ENCODE data around the gene TXNRD1. TPM values are rescaled to one million over a fixed set of nuclear protein-coding genes. Genes with fewer than 3 reads are reported as not detected.
"Not testable (repeated sequence)": the region's sequence is repeated elsewhere in the genome, so short reads cannot be mapped to it uniquely, and the experiment has no call there.

TXNRD1 gene
- total and polyA plus RNA-seq, 2 donors (not counting 1 experiment from before 2014, with no cell fraction given): 436 to 1,000 TPM

- H3K4me2 ChIP-seq (ENCODE audit: extremely low read depth, insufficient read depth, low read length): no peak overlapping the region
- H3K27me3 ChIP-seq (ENCODE audit: control insufficient read depth, insufficient read depth, low read length): no peaks in the 10 kb centered on the region
- no peaks in the 10 kb centered on the region for H3K36me3 ChIP-seq (ENCODE audit: control insufficient read depth, insufficient read depth, low read length)
- H2AFZ ChIP-seq (ENCODE audit: low read length): no peak overlapping the region
- no peaks in the 10 kb centered on the region for H3K79me2 ChIP-seq (ENCODE audit: control insufficient read depth, insufficient read depth, low read length)
- no peaks in the 10 kb centered on the region for H4K20me1 ChIP-seq (ENCODE audit: control insufficient read depth, extremely low read depth, insufficient read depth, low read length)
- H3K9ac ChIP-seq (ENCODE audit: insufficient read depth, low read length): no peak overlapping the region
- no peak for DNase-seq (ENCODE audit: low read depth in 2 of 2)
- H3K27ac ChIP-seq (ENCODE audit: insufficient read depth, low read length): no peak overlapping the region
- TF ChIP-seq EZH2 (IDR thresholded peaks at IDR 0.05; ENCODE audit: low read length, missing control alignments) (no peak), CTCF (conservative IDR thresholded peaks at IDR 0.05 in 1 of 2, IDR thresholded peaks at IDR 0.05 in 1 of 2; ENCODE audit: low read depth in 1 of 2, low read length in 2 of 2) (no peak)
- no peaks in the 10 kb centered on the region for H3K9me3 ChIP-seq (ENCODE audit: control insufficient read depth, insufficient read depth, low read depth, low read length)
- peaks cover 3% of the 10 kb centered on the region for H3K4me1 ChIP-seq (ENCODE audit: control insufficient read depth, extremely low read depth, insufficient read depth, low read length)
- no peak overlapping the region for H3K4me3 ChIP-seq (replicated peaks in 1 of 4; ENCODE audit: control extremely low read depth in 1 of 4, insufficient read depth in 1 of 4, low read depth in 3 of 4, low read length in 4 of 4)
Observed at GRCh38 chr12:104385510-104385909, 169.9 kb downstream of the TXNRD1 start.

- Histone ChIP-seq H3K27me3 (ENCODE audit: control insufficient read depth, insufficient read depth, low read length) (no peaks in the 10 kb centered on the region), H3K27ac (ENCODE audit: insufficient read depth, low read length) (no peak overlapping the region), H3K9me3 (ENCODE audit: control insufficient read depth, insufficient read depth, low read depth, low read length) (no peaks in the 10 kb centered on the region), H3K9ac (ENCODE audit: insufficient read depth, low read length) (no peak overlapping the region), H2AFZ (ENCODE audit: low read length) (no peak overlapping the region), H3K4me3 (replicated peaks in 1 of 4; ENCODE audit: control extremely low read depth in 1 of 4, insufficient read depth in 1 of 4, low read depth in 3 of 4, low read length in 4 of 4) (no peak overlapping the region), H3K79me2 (ENCODE audit: control insufficient read depth, insufficient read depth, low read length) (no peaks in the 10 kb centered on the region), H3K4me1 (ENCODE audit: control insufficient read depth, extremely low read depth, insufficient read depth, low read length) (peaks cover 3% of the 10 kb centered on the region), H3K36me3 (ENCODE audit: control insufficient read depth, insufficient read depth, low read length) (no peaks in the 10 kb centered on the region), H4K20me1 (ENCODE audit: control insufficient read depth, extremely low read depth, insufficient read depth, low read length) (no peaks in the 10 kb centered on the region), H3K4me2 (ENCODE audit: extremely low read depth, insufficient read depth, low read length) (no peak overlapping the region)
- TF ChIP-seq CTCF (conservative IDR thresholded peaks at IDR 0.05 in 1 of 2, IDR thresholded peaks at IDR 0.05 in 1 of 2; ENCODE audit: low read depth in 1 of 2, low read length in 2 of 2) (no peak), EZH2 (IDR thresholded peaks at IDR 0.05; ENCODE audit: low read length, missing control alignments) (no peak)
- DNase-seq (ENCODE audit: low read depth in 2 of 2): no peak
Observed at GRCh38 chr12:104386461-104386860, 170.9 kb downstream of the TXNRD1 start.

GRCh38 chr12:104387190-104387589, 171.6 kb downstream of the TXNRD1 start:
- Histone ChIP-seq H3K27me3 (ENCODE audit: control insufficient read depth, insufficient read depth, low read length) (no peaks in the 10 kb centered on the region), H3K4me3 (replicated peaks in 1 of 4; ENCODE audit: control extremely low read depth in 1 of 4, insufficient read depth in 1 of 4, low read depth in 3 of 4, low read length in 4 of 4) (no peak overlapping the region), H3K4me2 (ENCODE audit: extremely low read depth, insufficient read depth, low read length) (no peak overlapping the region), H2AFZ (ENCODE audit: low read length) (no peak overlapping the region), H3K4me1 (ENCODE audit: control insufficient read depth, extremely low read depth, insufficient read depth, low read length) (peaks cover under 1% of the 10 kb centered on the region), H3K9me3 (ENCODE audit: control insufficient read depth, insufficient read depth, low read depth, low read length) (no peaks in the 10 kb centered on the region), H3K79me2 (ENCODE audit: control insufficient read depth, insufficient read depth, low read length) (no peaks in the 10 kb centered on the region), H3K9ac (ENCODE audit: insufficient read depth, low read length) (no peak overlapping the region), H4K20me1 (ENCODE audit: control insufficient read depth, extremely low read depth, insufficient read depth, low read length) (no peaks in the 10 kb centered on the region), H3K36me3 (ENCODE audit: control insufficient read depth, insufficient read depth, low read length) (no peaks in the 10 kb centered on the region), H3K27ac (ENCODE audit: insufficient read depth, low read length) (no peak overlapping the region)
- peak; percentile 25 to 54 for DNase-seq (ENCODE audit: low read depth in 2 of 2)
- TF ChIP-seq EZH2 (IDR thresholded peaks at IDR 0.05; ENCODE audit: low read length, missing control alignments): no peak
- TF ChIP-seq CTCF (conservative IDR thresholded peaks at IDR 0.05 in 1 of 2, IDR thresholded peaks at IDR 0.05 in 1 of 2; ENCODE audit: low read depth in 1 of 2, low read length in 2 of 2): no peak

GRCh38 chr12:104394086-104394485, 178.5 kb downstream of the TXNRD1 start:
- H3K4me3 ChIP-seq (replicated peaks in 1 of 4; ENCODE audit: control extremely low read depth in 1 of 4, insufficient read depth in 1 of 4, low read depth in 3 of 4, low read length in 4 of 4); DNase-seq (ENCODE audit: low read depth in 2 of 2); H3K36me3 ChIP-seq (ENCODE audit: control insufficient read depth, insufficient read depth, low read length); H2AFZ ChIP-seq (ENCODE audit: low read length); H3K4me1 ChIP-seq (ENCODE audit: control insufficient read depth, extremely low read depth, insufficient read depth, low read length); H4K20me1 ChIP-seq (ENCODE audit: control insufficient read depth, extremely low read depth, insufficient read depth, low read length); H3K27ac ChIP-seq (ENCODE audit: insufficient read depth, low read length); H3K9ac ChIP-seq (ENCODE audit: insufficient read depth, low read length); H3K9me3 ChIP-seq (ENCODE audit: control insufficient read depth, insufficient read depth, low read depth, low read length); H3K4me2 ChIP-seq (ENCODE audit: extremely low read depth, insufficient read depth, low read length); H3K27me3 ChIP-seq (ENCODE audit: control insufficient read depth, insufficient read depth, low read length); H3K79me2 ChIP-seq (ENCODE audit: control insufficient read depth, insufficient read depth, low read length): not testable (repeated sequence)
